GM19397 (cell line): ENCODE results near the gene PCP4.

Experiments used
- ATAC-seq: cut with Tn5 transposase; IDR thresholded peaks from one replicate; pipeline ENCODE4 v1.9.1; 2021; ENCODE audit warnings: mild to moderate bottlenecking, moderate library complexity; ENCODE audit not compliant: unreplicated experiment

Gene PCP4

GRCh38 chr21:39867198-39867650 is at the start of gene PCP4:
PCP4 (plus strand) TSS chr21:39867438; CDS start chr21:39867502, 64 bp downstream.
- no peak for ATAC-seq

GRCh38 chr21:39818557-39818956 is 48.7 kb upstream of the PCP4 start:
- ATAC-seq = no peak

GRCh38 chr21:39822042-39822441 is 45.2 kb upstream of the PCP4 start:
- ATAC-seq = no peak

GRCh38 chr21:39825250-39825649 is 42.0 kb upstream of the PCP4 start:
- ATAC-seq = no peak

GRCh38 chr21:39834543-39834942 is 32.7 kb upstream of the PCP4 start:
- no peak for ATAC-seq

GRCh38 chr21:39837861-39838359 is 29.3 kb upstream of the PCP4 start:
- ATAC-seq = no peak

GRCh38 chr21:39840373-39841097 is 26.7 kb upstream of the PCP4 start:
- ATAC-seq = no peak

- no peak for ATAC-seq
Observed at GRCh38 chr21:39842741-39843459, 24.3 kb upstream of the PCP4 start.

- no peak for ATAC-seq
Observed at GRCh38 chr21:39843483-39843882, 23.8 kb upstream of the PCP4 start.

GRCh38 chr21:39843916-39844315 is 23.3 kb upstream of the PCP4 start:
- no peak for ATAC-seq

GRCh38 chr21:39845571-39846130 is 21.6 kb upstream of the PCP4 start:
- no peak for ATAC-seq

GRCh38 chr21:39847877-39848276 is 19.4 kb upstream of the PCP4 start:
- no peak for ATAC-seq

GRCh38 chr21:39849014-39849655 is 18.1 kb upstream of the PCP4 start:
- ATAC-seq = no peak

- no peak for ATAC-seq
Observed at GRCh38 chr21:39850333-39850732, 16.9 kb upstream of the PCP4 start.

- no peak for ATAC-seq
Observed at GRCh38 chr21:39851002-39851618, 16.1 kb upstream of the PCP4 start.

- ATAC-seq = no peak
Observed at GRCh38 chr21:39852021-39852721, 15.1 kb upstream of the PCP4 start.

GRCh38 chr21:39852726-39853500 is 14.3 kb upstream of the PCP4 start:
- no peak for ATAC-seq

- ATAC-seq = no peak
Observed at GRCh38 chr21:39854572-39854971, 12.7 kb upstream of the PCP4 start.

GRCh38 chr21:39855595-39855994 is 11.6 kb upstream of the PCP4 start:
- ATAC-seq = no peak

- ATAC-seq = no peak
Observed at GRCh38 chr21:39860600-39860999, 6.6 kb upstream of the PCP4 start.
